H9 (cell line): ENCODE measurements around the gene HSD17B12. TPM values are rescaled to one million over a fixed set of nuclear protein-coding genes. Genes with fewer than 3 reads are reported as not detected.

Experiments used
- DNase-seq: peaks from one replicate; pipeline ENCODE4 v3.0.0-alpha.2; 2017
- H2AFZ ChIP-seq: one replicate; pipeline ENCODE4 v1.6.1; 2013; ENCODE audit warnings: mild to moderate bottlenecking, low read length, control low read depth, moderate library complexity
- H2AK5ac ChIP-seq: 2 replicates; pipeline ENCODE4 v1.6.1; 2013; ENCODE audit warnings: low read length, control low read depth, mixed read lengths; ENCODE audit not compliant: insufficient read length
- H2BK120ac ChIP-seq: one replicate; pipeline ENCODE4 v1.6.1; 2013; ENCODE audit warnings: low read depth, mild to moderate bottlenecking, low read length, control low read depth, inconsistent platforms; ENCODE audit not compliant: poor library complexity, severe bottlenecking
- H2BK12ac ChIP-seq: 2 replicates; pipeline ENCODE4 v1.6.1; 2013; ENCODE audit warnings: low read length, control low read depth, mixed read lengths, low read depth; ENCODE audit not compliant: insufficient read length
- H2BK15ac ChIP-seq: 2 replicates; pipeline ENCODE4 v1.6.1; 2013; ENCODE audit warnings: low read depth, low read length, control low read depth
- H2BK20ac ChIP-seq: one replicate; pipeline ENCODE4 v1.6.1; 2013; ENCODE audit warnings: low read depth, mild to moderate bottlenecking, low read length, control low read depth, inconsistent platforms; ENCODE audit not compliant: poor library complexity, severe bottlenecking
- H2BK5ac ChIP-seq: 2 replicates; pipeline ENCODE4 v1.6.1; 2013; ENCODE audit warnings: low read length, control low read depth, mixed read lengths; ENCODE audit not compliant: insufficient read length
- H3K14ac ChIP-seq: 2 replicates; pipeline ENCODE4 v1.6.1; 2013; ENCODE audit warnings: low read length, control low read depth; ENCODE audit not compliant: insufficient read depth
- H3K18ac ChIP-seq: 2 replicates; pipeline ENCODE4 v1.6.1; 2013; ENCODE audit warnings: low read depth, mild to moderate bottlenecking, mixed read lengths, low read length, control low read depth; ENCODE audit not compliant: insufficient read length
- H3K23ac ChIP-seq: 2 replicates; pipeline ENCODE4 v1.6.1; 2013; ENCODE audit warnings: low read length, control low read depth, mixed read lengths, low read depth; ENCODE audit not compliant: insufficient read length
- H3K23me2 ChIP-seq: 2 replicates; pipeline ENCODE4 v1.6.1; 2013; ENCODE audit warnings: low read depth, mild to moderate bottlenecking, mixed read lengths, low read length, control low read depth; ENCODE audit not compliant: insufficient read length, poor library complexity, severe bottlenecking
- H3K27ac ChIP-seq: 2 replicates; pipeline ENCODE4 v1.5.1; 2013; ENCODE audit warnings: low read length, control low read depth, mixed read lengths, low read depth; ENCODE audit not compliant: insufficient read length
- H3K27me3 ChIP-seq: 2 replicates; pipeline ENCODE4 v1.6.1; 2013; ENCODE audit warnings: low read length, control low read depth, inconsistent platforms; ENCODE audit not compliant: insufficient read depth
- H3K4ac ChIP-seq: 2 replicates; pipeline ENCODE4 v1.6.1; 2013; ENCODE audit warnings: low read depth, mild to moderate bottlenecking, control low read depth, inconsistent platforms, low read length, moderate library complexity
- H3K4me1 ChIP-seq: 2 replicates; pipeline ENCODE4 v1.6.1; 2013; ENCODE audit warnings: low read length, control low read depth, inconsistent platforms; ENCODE audit not compliant: insufficient read depth
- H3K4me2 ChIP-seq: 2 replicates; pipeline ENCODE4 v1.6.1; 2013; ENCODE audit warnings: low read length, control low read depth, mixed read lengths; ENCODE audit not compliant: insufficient read length, insufficient read depth
- H3K56ac ChIP-seq: 2 replicates; pipeline ENCODE4 v1.6.1; 2013; ENCODE audit warnings: low read depth, mild to moderate bottlenecking, mixed read lengths, low read length, control low read depth; ENCODE audit not compliant: insufficient read length
- H3K79me1 ChIP-seq: 2 replicates; pipeline ENCODE4 v1.6.1; 2013; ENCODE audit warnings: low read depth, mild to moderate bottlenecking, moderate library complexity, low read length, control low read depth, inconsistent platforms; ENCODE audit not compliant: insufficient read depth, poor library complexity, severe bottlenecking
- H3K79me2 ChIP-seq: 2 replicates; pipeline ENCODE4 v1.6.1; 2013; ENCODE audit warnings: low read length, control low read depth, inconsistent platforms; ENCODE audit not compliant: insufficient read depth
- H3K9ac ChIP-seq: 2 replicates; pipeline ENCODE4 v1.6.1; 2013; ENCODE audit warnings: low read length, control low read depth, mixed read lengths; ENCODE audit not compliant: insufficient read length; ENCODE audit errors: extremely low read depth
- H3K9me3 ChIP-seq: one replicate; pipeline ENCODE4 v1.6.1; 2013; ENCODE audit warnings: low read depth, low read length, inconsistent platforms; ENCODE audit not compliant: control insufficient read depth
- H3T11ph ChIP-seq: one replicate; pipeline ENCODE4 v1.6.1; 2013; ENCODE audit warnings: mild to moderate bottlenecking, low read length, control low read depth, inconsistent platforms
- H4K20me1 ChIP-seq: one replicate; pipeline ENCODE4 v1.6.1; 2013; ENCODE audit not compliant: control insufficient read depth, insufficient read length, insufficient read depth
- H4K5ac ChIP-seq: 2 replicates; pipeline ENCODE4 v1.6.1; 2013; ENCODE audit warnings: low read depth, mild to moderate bottlenecking, mixed read lengths, low read length, control low read depth; ENCODE audit not compliant: insufficient read length
- H4K8ac ChIP-seq: replicated peaks from 2 replicates; pipeline ENCODE4 v1.6.1; 2013; ENCODE audit warnings: low read length, control low read depth, mixed read lengths, low read depth; ENCODE audit not compliant: insufficient read length
- H4K91ac ChIP-seq: 2 replicates; pipeline ENCODE4 v1.6.1; 2013; ENCODE audit warnings: low read depth, mild to moderate bottlenecking, moderate library complexity, mixed read lengths, low read length, control low read depth; ENCODE audit not compliant: insufficient read length
- H3K27ac Mint-ChIP-seq, 3 experiments: 2 replicates in 2 of 3; 3 replicates in 1 of 3; pipeline ENCODE4 v1.8.0; 2020 to 2021; ENCODE audit warnings: mixed read lengths in 3 of 3, mild to moderate bottlenecking in 1 of 3, moderate library complexity in 1 of 3
- H3K27me3 Mint-ChIP-seq: 2 replicates; pipeline ENCODE4 v1.8.0; 2021; ENCODE audit warnings: low read depth, mild to moderate bottlenecking, moderate library complexity, mixed read lengths
- H3K36me3 Mint-ChIP-seq, 3 experiments: 2 replicates in 2 of 3; 3 replicates in 1 of 3; pipeline ENCODE4 v1.8.0; 2020 to 2021; ENCODE audit warnings: low read depth in 3 of 3, mixed read lengths in 3 of 3; ENCODE audit not compliant: insufficient read depth in 1 of 3
- H3K4me1 Mint-ChIP-seq, 2 experiments: 2 replicates each; pipeline ENCODE4 v1.8.0; 2020; ENCODE audit warnings: mixed read lengths in 2 of 2
- H3K4me3 Mint-ChIP-seq, 2 experiments: 2 replicates in 1 of 2; 3 replicates in 1 of 2; pipeline ENCODE4 v1.8.0; 2020 to 2021; ENCODE audit warnings: mild to moderate bottlenecking in 2 of 2, mixed read lengths in 2 of 2, moderate library complexity in 1 of 2
- H3K9me3 Mint-ChIP-seq, 2 experiments: 2 replicates in 1 of 2; 3 replicates in 1 of 2; pipeline ENCODE4 v1.8.0; 2020; ENCODE audit warnings: mild to moderate bottlenecking in 2 of 2, mixed read lengths in 2 of 2, moderate library complexity in 1 of 2
- CTCF ChIP-seq: fragments of 200-600 bp; sonication (generic); conservative IDR thresholded peaks from 3 replicates; pipeline ENCODE4 v1.8.0; 2021; ENCODE audit warnings: antibody characterized with exemption, mild to moderate bottlenecking
- WGBS: extraction: QIAGEN DNeasy Blood & Tissue Kit; methylation state at CpG from one replicate; pipeline ENCODE4 v1.1.7; 2013; ENCODE audit warnings: missing lambda C conversion rate, low lambda C conversion rate, mixed read lengths; ENCODE audit not compliant: insufficient read length; ENCODE audit errors: extremely low coverage; 5-methylcytosine and 5-hydroxymethylcytosine counted together
- total RNA-seq: library from RNA; stranded (reverse); gene quantifications from 2 replicates; pipeline ENCODE4 v1.2.1, GENCODE V29; 2021

The HSD17B12 gene
- total RNA-seq, 1 experiment from 2014 or later: 111 TPM

- Mint-ChIP-seq H3K36me3 (peaks cover 30 to 34% (median 33%) of the 10 kb centered on the region in 3 experiments), H3K9me3 (peaks cover 12 to 20% of the 10 kb centered on the region in 2 experiments), H3K27me3 (no peaks in the 10 kb centered on the region), H3K27ac (no peak overlapping the region), H3K4me1 (peaks cover 0 to 3% of the 10 kb centered on the region in 2 experiments; a peak in 1 of 4 replicates), H3K4me3 (no peak overlapping the region)
- Histone ChIP-seq H3K4me2 (no peak overlapping the region), H4K20me1 (no peaks in the 10 kb centered on the region), H3K14ac (no peak overlapping the region), H2BK5ac (no peak overlapping the region), H3K9ac (no peak overlapping the region), H3K27ac (no peak overlapping the region), H3K27me3 (no peaks in the 10 kb centered on the region), H4K91ac (no peak overlapping the region), H3K23me2 (no peaks in the 10 kb centered on the region), H3K79me2 (no peaks in the 10 kb centered on the region; the same call in 1 of the 2 replicates), H2BK20ac (no peak overlapping the region), H4K8ac (no peak overlapping the region), H2BK15ac (no peak overlapping the region), H3T11ph (no peak overlapping the region), H2AK5ac (no peak overlapping the region), H4K5ac (no peak overlapping the region), H2BK120ac (no peak overlapping the region), H3K23ac (no peak overlapping the region), H3K18ac (no peak overlapping the region), H3K9me3 (no peaks in the 10 kb centered on the region), H3K56ac (no peak overlapping the region), H2AFZ (no peak overlapping the region), H3K79me1 (peaks cover 2% of the 10 kb centered on the region), H3K4me1 (no peaks in the 10 kb centered on the region), H2BK12ac (no peak overlapping the region), H3K4ac (no peak overlapping the region)
- no peak for TF ChIP-seq CTCF
- no peak for DNase-seq
- no CpG with 5 or more reads among the region's 2 CpGs for WGBS
Observed at GRCh38 chr11:43785318-43785717, 104.8 kb downstream of the HSD17B12 start.
